GM21423 (cell line): ENCODE measurements around the gene VSIG10L.

Source experiments
- ATAC-seq: cut with Tn5 transposase; IDR thresholded peaks from one replicate; pipeline ENCODE4 v1.9.1; 2021; ENCODE audit warnings: mild to moderate bottlenecking, moderate library complexity; ENCODE audit not compliant: unreplicated experiment

The VSIG10L gene

DNA sequence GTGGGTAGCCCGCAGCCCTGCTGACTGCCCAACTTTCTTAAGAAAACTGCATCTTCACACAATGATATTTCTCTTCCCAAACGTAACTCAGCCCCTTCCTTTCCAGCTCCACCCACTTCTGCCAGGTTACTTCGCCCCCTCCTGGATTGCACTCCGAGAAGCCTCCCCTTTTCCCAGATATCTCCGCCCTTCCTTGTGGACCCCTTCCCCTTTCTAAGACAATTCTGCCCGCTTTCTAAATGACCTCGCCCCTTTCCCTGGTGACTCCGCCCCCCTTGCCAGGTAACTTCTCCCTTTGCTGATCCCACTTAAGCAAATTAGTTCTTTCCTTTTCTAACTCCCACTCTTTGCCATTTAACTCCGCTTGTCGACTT, 2.6 kb downstream of the VSIG10L start:
- ATAC-seq, result no peak

DNA sequence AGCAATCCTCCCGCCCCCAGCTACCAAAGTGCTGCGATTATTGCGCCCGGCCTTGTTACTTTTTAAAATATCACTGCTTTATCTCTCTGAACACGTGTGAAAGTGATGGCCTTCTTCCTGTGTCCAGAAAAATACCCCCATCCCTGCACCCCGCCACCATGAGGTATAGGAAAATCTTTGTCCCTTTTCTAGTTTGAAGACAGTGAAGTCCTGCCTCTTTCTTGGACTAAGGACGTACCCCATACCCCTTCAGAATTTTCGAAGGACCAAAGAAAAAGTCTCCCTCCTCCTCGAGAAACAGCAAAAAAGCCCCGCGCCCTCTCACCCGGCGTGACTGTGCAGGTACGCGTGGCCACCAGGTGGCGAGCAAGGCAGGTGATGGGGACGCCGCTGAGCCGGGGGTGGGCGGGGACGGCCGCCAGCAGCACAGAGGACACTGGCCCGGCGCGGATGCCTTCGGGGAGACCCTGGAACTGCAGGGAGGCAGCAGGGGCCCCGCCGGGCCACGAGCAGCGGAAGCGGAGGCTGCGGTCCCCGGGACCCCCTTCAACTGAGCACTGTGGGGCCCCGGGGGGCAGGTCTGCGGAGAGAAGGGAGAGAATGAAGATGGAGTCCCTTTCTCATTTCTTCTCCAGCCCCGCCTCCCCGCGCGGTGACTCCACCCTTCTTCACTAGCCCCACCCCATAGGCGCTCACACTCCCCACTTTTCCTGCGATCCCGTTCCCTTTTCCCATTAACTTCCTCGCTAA, 3.2 kb downstream of the VSIG10L start:
- peak; percentile 49 for ATAC-seq

DNA sequence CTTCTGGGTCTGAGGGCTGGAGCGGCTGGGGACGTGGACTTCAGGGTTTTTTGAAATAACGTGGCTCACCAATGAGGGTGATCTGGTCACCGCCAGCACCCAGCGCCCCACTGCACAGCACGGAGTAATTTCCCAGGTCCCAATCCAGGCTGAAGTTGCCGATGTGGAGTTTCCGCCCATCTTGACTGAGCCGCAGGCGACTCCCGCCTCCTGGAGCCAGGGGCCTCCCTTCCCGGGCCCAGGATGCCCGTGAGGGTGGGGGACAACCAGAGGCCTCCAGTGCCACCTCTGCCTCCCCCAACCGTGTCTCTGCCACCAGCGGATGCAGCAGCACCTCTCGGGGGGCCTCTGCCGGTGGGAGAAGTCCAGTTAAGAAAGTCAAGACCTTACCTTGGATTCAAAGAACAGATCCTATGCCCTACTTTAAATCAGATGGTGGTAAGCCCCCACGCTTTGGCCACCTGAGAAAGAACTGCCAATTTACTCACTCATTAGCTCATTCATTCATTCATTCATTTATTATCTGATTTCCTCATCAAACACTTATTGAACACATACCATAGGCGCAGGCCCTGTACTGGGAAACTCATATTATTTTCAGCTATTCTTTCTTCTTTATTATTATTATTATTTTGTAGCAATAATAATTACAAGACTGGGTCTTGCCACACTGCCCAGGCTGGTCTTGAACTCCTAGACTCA, 3.9 kb downstream of the VSIG10L start:
- no peak for ATAC-seq

DNA sequence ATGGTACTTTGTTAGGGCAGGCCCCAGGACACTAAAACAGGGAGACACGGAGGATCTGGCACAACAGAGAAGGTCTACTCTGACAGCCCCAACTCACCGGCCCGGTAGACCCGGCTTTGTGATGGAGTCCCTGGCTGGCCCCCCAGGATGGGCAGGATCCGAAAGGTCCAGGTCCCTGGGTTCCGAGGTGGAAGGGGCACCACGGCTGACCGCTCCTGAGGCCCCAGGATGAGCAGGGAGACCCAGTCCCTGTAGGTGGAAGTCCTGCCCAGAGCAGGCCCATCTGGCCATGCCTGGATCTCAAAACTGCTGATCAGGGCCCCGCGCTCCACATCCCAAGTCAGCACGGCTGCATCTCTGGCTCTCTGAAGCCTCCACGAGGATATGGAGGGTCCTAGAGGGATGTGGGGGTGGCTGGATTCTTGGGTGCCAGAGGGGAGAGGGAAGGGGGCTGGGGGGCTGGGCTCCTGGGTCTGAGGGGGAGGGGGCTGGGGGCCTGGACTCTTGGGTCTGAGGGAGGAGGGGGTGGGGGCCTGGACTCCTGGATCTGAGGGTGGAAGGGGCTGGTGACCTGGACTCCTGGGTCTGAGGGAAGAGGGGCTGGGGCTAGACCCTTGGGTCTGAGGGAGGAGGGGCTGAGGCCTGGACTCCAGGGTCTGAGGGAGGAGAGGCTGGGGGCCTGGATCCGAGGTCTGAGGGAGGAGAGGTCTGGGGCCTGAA, 4.6 kb downstream of the VSIG10L start:
- no peak for ATAC-seq

DNA sequence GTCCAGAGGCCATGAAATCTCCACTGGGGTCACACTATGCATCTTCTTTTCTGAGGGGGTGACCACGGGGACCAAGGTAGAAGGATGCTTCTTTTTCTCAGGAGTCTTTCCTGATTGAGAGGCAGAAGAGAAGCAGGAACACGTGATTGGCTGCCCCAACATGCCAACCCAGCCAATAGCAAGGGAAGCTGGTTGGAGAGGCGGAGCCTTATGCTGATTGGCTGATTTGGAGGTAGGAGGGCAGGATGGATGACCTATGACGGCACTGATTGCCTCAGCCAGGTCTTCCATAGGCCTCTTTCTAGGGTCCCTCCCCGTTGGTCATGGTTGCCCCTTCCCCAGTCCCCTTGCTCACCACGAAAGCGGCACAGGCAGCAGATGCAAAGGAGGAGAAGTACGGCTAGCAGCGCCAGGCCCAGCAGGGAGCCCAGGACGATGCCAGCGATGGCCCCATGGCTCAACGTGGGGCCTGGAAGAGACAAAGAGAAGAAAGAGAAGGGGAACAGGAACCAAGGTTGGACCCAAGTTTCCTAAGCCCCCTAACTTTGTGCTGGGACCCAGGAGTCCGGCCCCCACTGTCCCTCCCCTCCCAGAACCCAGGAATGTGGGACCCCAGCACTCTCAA, 8.0 kb downstream of the VSIG10L start:
- no peak for ATAC-seq

DNA sequence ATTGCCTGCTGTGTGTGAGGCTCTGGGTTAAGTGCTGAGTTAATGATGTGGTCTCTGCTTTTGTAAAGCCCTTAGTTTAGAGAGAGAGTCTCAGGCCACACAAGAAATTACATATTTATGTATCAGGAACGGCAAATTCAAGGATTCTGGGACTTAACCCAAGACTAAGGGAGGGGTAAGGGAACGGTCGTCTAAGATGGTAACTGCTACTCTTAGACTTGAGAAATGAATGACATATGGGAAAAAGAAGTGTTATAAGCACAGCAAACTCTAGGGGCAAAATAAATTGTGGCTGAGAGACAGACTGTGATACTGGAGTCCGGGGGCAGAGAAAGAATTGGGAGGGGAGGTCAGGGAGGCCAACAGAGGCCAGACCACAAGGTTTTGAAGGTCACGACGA, 10.2 kb downstream of the VSIG10L start:
- ATAC-seq, result no peak

DNA sequence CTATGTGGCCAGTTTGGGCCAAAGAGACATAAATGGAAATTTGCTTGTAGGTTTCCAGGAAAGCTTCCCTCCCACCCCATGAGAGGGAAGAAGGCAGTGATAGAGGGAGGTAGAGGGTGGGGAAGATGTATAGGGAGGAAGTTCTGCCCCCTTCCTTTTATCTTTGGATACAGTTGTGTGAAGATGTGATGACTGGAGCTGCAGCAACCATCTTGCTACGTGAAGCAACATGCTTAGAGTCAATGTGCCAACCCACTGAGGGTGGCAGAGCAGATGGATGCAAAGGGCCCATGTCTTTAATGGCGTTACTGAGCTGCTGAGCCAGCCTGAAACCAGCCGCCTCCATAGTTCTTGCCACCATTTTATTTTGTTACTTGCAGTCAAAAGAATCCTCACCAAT, 10.7 kb downstream of the VSIG10L start:
- no peak for ATAC-seq

DNA sequence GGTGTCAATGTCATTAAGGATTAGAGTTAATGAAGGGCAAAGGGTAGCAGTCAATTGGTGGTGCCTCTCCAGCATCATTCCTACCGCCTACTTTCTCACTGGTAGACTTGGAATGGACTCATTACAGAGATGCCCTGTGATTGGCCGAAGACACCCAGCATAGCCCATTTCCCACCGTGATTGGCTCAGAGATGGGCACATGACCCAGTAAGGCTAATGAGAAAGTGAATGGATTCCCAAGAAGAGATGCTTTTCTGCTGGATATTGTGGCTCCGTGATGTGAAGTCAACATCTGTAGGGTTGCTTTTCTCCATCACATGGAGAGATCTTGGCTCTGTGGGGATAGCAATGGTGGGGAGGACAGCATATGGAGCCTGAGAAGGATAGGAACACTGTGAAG, 11.6 kb downstream of the VSIG10L start:
- no peak for ATAC-seq

DNA sequence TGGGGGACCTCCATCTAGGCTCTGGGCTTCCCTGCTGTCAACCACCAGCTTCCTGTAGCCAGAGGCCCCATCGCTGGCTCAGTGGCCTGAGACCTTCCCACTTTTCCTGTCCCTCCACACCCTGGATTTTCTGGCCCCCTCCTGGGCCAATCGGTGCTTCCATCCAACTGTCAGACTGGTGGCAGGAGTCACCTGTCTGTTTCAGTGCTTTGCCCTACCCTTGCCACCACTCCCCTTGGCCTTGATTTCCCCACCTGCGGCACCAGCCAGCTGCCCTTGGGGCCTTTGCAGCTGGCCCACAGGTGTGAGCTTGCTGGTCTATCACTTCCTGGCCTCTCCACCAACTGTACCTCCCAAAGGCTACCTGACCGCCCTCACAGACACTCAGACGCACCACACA, 12.5 kb downstream of the VSIG10L start:
- ATAC-seq, result no peak

DNA sequence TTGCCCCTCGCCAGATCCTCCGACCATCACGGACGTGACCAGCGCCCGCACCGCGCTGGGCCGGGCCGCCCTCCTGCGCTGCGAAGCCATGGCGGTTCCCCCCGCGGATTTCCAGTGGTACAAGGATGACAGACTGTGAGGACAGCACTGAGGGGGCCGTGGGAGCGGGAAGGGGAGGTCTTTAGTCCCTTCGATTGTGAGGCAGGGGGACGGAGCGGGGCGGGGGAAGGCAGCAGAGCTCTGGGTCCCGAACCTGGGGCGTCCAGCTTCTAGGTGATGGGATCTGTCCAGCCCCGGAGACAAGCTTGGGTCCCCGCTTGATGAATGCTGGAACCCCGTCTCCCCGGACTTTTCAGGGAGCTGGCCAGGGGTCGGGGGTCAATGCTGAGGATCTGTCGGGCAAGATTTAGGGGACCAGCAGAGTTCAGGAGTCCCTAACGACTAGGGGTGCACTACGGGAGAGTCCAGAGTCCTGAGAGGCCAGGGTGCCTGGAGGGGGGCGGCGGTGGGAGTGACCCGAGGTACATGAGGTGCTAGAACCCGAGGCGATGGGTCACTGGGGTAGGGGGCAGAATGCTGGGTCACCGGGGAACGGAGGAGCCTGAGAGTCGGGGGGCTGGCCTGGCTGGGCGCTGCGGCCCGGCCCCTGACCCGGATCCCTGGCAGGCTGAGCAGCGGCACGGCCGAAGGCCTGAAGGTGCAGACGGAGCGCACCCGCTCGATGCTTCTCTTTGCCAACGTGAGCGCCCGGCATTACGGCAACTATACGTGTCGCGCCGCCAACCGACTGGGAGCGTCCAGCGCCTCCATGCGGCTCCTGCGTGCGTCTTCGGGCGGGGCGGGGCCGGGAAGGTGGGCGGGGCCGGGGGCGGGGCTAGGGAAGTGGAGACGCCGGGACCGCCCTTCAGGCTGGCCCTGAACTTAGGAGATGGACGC, 14.6 kb downstream of the VSIG10L start:
- ATAC-seq, result no peak

DNA sequence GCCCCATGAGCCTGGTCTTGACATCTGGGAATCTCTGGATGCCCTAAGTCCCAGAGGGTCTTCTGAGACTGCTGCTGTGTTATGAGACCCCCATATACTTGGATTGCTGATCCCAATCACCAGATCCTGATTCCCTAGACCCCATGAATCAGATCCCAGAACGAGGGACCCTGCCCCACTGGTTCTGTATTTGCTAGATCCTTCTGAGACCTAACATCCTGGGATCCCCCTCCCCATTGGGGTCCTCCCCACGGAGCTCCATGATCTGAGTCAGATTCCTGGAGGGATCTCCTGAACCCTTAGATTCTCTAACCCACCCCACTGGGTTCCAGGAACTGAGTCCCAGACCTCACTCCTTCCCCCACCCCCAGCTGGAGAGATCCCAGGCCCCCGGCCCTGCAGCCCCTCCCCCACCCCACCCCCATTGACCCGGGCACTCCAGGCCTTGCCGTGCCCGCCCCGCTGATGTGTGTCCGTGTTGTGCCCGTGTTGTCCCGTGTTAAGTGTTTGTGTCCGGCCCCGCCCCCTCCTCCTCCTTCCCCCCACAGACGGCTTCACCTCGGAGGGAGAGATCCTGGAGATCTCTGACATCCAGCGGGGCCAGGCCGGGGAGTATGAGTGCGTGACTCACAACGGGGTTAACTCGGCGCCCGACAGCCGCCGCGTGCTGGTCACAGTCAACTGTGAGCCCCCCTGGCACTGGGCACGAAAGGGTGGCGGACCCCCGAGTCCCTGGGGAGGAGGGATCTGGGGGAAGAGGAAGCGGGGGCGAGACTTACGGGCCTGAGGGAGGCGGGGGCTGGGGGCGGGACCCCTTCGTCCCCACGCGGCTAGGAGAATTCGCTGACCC, 15.5 kb downstream of the VSIG10L start:
- no peak for ATAC-seq

DNA sequence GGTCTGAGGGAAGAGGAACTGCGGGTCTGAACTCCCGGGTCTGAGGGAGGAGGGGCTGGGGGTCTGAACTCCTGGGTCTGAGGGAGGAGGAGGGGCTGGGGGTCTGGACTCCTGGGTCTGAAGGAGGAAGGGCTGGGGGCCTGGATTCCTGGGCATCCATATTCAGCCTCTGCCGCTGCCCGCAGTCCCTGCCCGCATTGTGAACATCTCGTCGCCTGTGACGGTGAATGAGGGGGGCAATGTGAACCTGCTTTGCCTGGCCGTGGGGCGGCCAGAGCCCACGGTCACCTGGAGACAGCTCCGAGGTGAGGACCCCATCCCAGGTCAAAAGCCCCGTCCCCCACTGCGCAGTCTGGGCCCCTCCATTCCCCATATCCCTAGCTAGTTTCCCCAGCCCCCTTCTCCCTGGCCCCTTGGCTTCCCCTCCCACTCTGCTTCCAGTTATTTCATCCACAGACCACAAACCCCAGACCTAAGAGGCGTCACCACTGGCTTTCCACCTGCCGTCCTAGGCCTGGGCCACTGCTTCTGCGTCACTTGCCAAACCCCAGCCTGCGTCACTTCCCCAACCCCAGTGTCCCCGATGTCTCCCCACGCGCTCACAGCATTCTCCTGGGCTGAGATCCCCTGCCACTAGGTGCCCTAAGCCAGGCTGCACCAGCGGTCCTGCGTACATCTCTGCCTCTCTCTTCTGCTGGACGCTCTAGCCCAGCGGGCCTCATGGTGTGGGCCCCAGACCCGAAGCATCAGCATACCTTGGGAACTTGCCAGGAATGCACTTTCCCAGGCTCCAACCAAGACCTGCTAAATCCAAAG, 16.6 kb downstream of the VSIG10L start:
- no peak for ATAC-seq

DNA sequence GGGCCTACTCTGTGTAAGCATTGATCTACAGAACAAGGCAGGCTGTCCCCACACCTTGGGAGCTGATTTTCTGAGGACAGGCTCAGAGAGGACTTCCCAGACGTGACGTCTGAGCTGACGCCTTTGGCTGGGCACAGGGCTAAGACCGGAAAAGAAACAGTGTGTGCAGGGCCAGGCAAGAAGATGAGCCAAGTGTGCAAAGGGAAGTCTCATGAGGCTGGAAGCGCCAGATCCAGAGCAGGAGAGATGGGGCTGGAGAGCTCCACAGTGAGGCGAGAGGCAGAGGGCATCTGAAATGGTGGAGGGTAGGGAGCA, 17.8 kb downstream of the VSIG10L start:
- ATAC-seq, result no peak

DNA sequence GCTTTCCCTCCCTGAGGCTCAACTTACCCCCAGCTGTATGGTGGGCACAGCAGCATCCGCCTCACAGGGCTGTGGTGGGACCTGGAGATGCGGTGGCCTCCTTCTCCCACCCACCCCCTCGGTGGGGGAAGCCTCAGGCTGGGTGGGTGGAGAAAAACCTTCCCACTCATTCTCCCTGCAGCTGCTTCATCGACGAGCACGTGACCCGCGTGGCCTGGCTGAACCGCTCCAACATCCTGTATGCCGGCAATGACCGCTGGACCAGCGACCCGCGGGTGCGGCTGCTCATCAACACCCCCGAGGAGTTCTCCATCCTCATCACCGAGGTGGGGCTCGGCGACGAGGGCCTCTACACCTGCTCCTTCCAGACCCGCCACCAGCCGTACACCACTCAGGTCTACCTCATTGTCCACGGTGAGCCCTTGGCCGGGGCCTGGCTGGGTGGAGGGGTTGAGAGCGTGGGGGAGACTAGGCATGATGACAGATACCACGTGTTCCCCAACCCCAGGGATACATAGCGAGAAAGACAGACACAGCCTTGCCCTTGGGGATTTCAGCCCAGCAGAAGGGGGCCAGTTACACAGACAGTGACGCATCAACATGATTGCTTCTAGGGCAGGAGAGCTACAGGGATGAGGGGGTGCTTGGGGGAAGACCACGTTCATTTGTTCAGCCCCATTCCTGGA, 18.3 kb downstream of the VSIG10L start:
- no peak for ATAC-seq

DNA sequence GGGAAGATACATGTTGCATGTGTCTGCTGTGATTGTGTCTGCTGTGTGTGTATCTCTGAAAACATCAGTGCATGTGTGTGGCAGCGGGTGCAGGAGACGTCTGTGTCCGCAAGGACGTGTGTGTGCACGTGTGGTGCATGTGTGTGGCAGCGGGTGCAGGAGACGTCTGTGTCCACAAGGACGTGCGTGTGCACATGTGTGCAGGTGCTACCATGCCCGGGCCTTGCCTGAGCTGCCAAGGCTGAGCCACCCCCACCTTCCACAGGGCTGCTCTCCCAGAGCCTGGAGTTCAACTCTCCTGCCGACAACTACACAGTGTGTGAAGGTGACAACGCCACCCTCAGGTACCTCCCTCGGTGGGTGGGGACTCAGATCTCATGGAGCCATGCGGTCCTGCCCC, 20.1 kb downstream of the VSIG10L start:
- ATAC-seq, result no peak

DNA sequence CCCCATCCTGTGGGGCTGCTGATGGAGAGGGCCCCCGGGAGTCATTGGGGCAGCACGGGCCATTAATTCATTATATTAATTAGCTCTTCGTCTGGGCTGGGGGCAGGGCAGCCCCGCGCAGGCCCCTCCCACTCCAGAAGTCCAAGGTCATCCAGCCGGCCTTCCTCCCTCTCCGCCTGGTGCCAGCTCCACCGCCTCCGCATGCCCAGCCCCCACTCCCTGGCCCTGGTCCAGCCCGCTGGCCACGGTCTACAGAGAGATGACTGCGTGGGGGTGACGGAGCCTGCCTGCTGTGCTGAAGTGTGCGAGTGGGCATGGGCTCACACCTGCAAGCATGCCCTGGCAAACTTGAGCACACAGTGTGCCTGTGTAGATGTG, 21.7 kb downstream of the VSIG10L start:
- ATAC-seq, result no peak

DNA sequence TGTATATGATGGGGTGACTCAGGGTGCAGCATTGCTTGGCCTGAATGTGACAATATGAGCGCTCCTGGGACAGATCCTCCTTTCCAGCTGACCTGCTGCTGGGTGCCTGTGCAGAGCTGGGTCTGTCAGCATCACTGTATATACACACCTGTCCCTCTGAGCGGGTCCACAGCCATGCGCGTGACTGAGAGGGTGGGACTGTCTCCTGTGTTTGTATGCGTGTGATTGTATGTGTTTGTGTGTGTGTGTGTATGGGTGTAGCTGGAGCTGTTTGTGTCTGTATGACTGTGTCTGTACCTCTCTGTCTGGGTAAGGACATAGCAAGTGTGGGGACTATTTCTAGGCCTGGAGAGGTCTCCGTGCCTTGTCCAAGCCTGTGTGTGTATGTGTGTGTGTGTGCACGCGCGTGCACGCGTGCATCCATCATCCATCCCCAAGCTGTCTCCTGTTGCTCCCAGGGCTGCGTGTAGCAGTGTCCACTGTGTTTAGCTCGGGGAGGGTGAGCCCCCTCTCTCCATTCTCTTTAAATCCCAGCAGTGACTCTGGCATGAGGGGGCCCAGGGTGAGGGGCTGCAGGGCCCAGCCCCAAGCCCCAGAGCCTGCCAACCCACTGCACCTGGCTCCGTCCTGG, 22.2 kb downstream of the VSIG10L start:
- ATAC-seq, result no peak
